BLaER1 treated with 17β-estradiol and CSF1 and Interleukin-3, amounts not matched to agents 10 nM and 100 nM (cell line): ENCODE results near the gene POU3F2.

ENCODE experiments used
- H3K27ac ChIP-seq, 11 experiments: shearing (Covaris generic); formaldehyde crosslinking; 2 replicates each; pipeline ENCODE4 v1.8.1; 2022
- H3K27me3 ChIP-seq, 11 experiments: shearing (Covaris generic); formaldehyde crosslinking; 2 replicates each; pipeline ENCODE4 v1.8.1; 2022
- H3K36me3 ChIP-seq, 11 experiments: shearing (Covaris generic); formaldehyde crosslinking; 2 replicates each; pipeline ENCODE4 v1.8.1; 2022
- H3K4me1 ChIP-seq, 10 experiments: shearing (Covaris generic); formaldehyde crosslinking; 2 replicates each; pipeline ENCODE4 v1.8.1; 2022
- H3K4me2 ChIP-seq, 11 experiments: shearing (Covaris generic); formaldehyde crosslinking; 2 replicates each; pipeline ENCODE4 v1.8.1; 2022
- H3K4me3 ChIP-seq, 10 experiments: shearing (Covaris generic); formaldehyde crosslinking; 2 replicates each; pipeline ENCODE4 v1.8.1; 2022
- H3K9ac ChIP-seq, 11 experiments: shearing (Covaris generic); formaldehyde crosslinking; 2 replicates each; pipeline ENCODE4 v1.8.1; 2022
- H3K9me3 ChIP-seq, 11 experiments: shearing (Covaris generic); formaldehyde crosslinking; replicated peaks in 1 of 11; 2 replicates each; pipeline ENCODE4 v1.8.1; 2022
- H4K20me1 ChIP-seq, 11 experiments: shearing (Covaris generic); formaldehyde crosslinking; 2 replicates each; pipeline ENCODE4 v1.8.1; 2022
- Cebpa-rat ChIP-seq, 11 experiments: shearing (Covaris generic); IDR thresholded peaks; 2 replicates each; pipeline ENCODE4 v1.8.1; 2022

Gene POU3F2

GRCh38 chr6:98833307-98834059 is 891 bp upstream of the POU3F2 start:
- no peak overlapping the region for H3K27ac ChIP-seq

GRCh38 chr6:98835149-98836024 is 1.0 kb downstream of the POU3F2 start:
- Histone ChIP-seq H3K9ac (no peak overlapping the region), H3K4me3 (peak overlapping the region in 9 of 10 experiments; percentile 6 to 69 (median 32); a peak in 11 of 20 replicates), H3K27ac (no peak overlapping the region), H3K4me2 (peak overlapping the region; percentile 36 to 96 (median 93); a peak in 21 of 22 replicates), H3K9me3 (peaks cover 0 to 25% (median 10%) of the 10 kb centered on the region in 11 experiments; a peak in 13 of 22 replicates), H3K4me1 (peaks cover 16 to 31% (median 25%) of the 10 kb centered on the region in 10 experiments), H4K20me1 (peaks cover 0 to 93% (median 78%) of the 10 kb centered on the region in 11 experiments; a peak in 20 of 22 replicates), H3K27me3 (peaks cover 99 to 100% (median 100%) of the 10 kb centered on the region in 11 experiments), H3K36me3 (no peaks in the 10 kb centered on the region)
- TF ChIP-seq Cebpa-rat (IDR thresholded peaks at IDR 0.05), result no peak

More at GRCh38 chr6:98833307-98834059, 891 bp upstream of the POU3F2 start:
- Histone ChIP-seq H4K20me1 (peaks cover 0 to 92% (median 70%) of the 10 kb centered on the region in 11 experiments; a peak in 20 of 22 replicates), H3K9ac (no peak overlapping the region; a peak in 1 of 22 replicates), H3K27me3 (peaks cover 99 to 100% (median 100%) of the 10 kb centered on the region in 11 experiments), H3K4me3 (peak overlapping the region; percentile 51 to 69 (median 60)), H3K36me3 (no peaks in the 10 kb centered on the region), H3K9me3 (peaks cover 0 to 25% (median 10%) of the 10 kb centered on the region in 11 experiments; a peak in 13 of 22 replicates), H3K4me2 (peak overlapping the region; percentile 76 to 96 (median 93)), H3K4me1 (peaks cover 16 to 31% (median 25%) of the 10 kb centered on the region in 10 experiments)
- no peak for TF ChIP-seq Cebpa-rat (IDR thresholded peaks at IDR 0.05)

- Histone ChIP-seq H3K9ac (no peak overlapping the region), H3K4me1 (peaks cover 16 to 31% (median 25%) of the 10 kb centered on the region in 10 experiments), H4K20me1 (peaks cover 0 to 93% (median 78%) of the 10 kb centered on the region in 11 experiments; a peak in 20 of 22 replicates), H3K27me3 (peaks cover 99 to 100% (median 100%) of the 10 kb centered on the region in 11 experiments), H3K9me3 (peaks cover 0 to 20% (median 7%) of the 10 kb centered on the region in 11 experiments; a peak in 13 of 22 replicates), H3K4me2 (peak overlapping the region in 3 of 11 experiments; percentile 93 to 94 (median 94); a peak in 3 of 22 replicates), H3K4me3 (peak overlapping the region in 2 of 10 experiments; percentile 21 to 69; a peak in 1 of 20 replicates), H3K27ac (no peak overlapping the region), H3K36me3 (no peaks in the 10 kb centered on the region)
- no peak for TF ChIP-seq Cebpa-rat (IDR thresholded peaks at IDR 0.05)
These were observed 1.9 kb downstream of the POU3F2 start for GRCh38 chr6:98836025-98836961.

- Histone ChIP-seq H3K27ac (no peak overlapping the region), H3K9me3 (peaks cover 0 to 12% (median 4%) of the 10 kb centered on the region in 11 experiments; a peak in 11 of 22 replicates), H3K36me3 (no peaks in the 10 kb centered on the region), H4K20me1 (peaks cover 0 to 95% (median 81%) of the 10 kb centered on the region in 11 experiments; a peak in 20 of 22 replicates), H3K4me1 (peaks cover 16 to 31% (median 23%) of the 10 kb centered on the region in 10 experiments), H3K4me3 (no peak overlapping the region), H3K4me2 (no peak overlapping the region), H3K27me3 (peaks cover 100% of the 10 kb centered on the region in 11 experiments), H3K9ac (no peak overlapping the region)
- no peak for TF ChIP-seq Cebpa-rat (IDR thresholded peaks at IDR 0.05)
These were observed 2.9 kb downstream of the POU3F2 start for GRCh38 chr6:98836962-98837944.

- no peaks in the 10 kb centered on the region for H3K36me3 ChIP-seq
- no peak overlapping the region for H3K9ac ChIP-seq
- TF ChIP-seq Cebpa-rat (IDR thresholded peaks at IDR 0.05), result no peak
- no peak overlapping the region for H3K27ac ChIP-seq
- peaks cover 0 to 12% (median 0%) of the 10 kb centered on the region in 11 experiments; a peak in 3 of 22 replicates for H3K9me3 ChIP-seq
- no peak overlapping the region for H3K4me2 ChIP-seq
- H3K4me1 ChIP-seq, result peaks cover 12 to 25% (median 18%) of the 10 kb centered on the region in 10 experiments
- H3K4me3 ChIP-seq, result no peak overlapping the region
- H3K27me3 ChIP-seq, result peaks cover 100% of the 10 kb centered on the region in 11 experiments
- H4K20me1 ChIP-seq, result peaks cover 0 to 95% (median 81%) of the 10 kb centered on the region in 11 experiments; a peak in 20 of 22 replicates
These were observed 3.7 kb downstream of the POU3F2 start for GRCh38 chr6:98838032-98838431.

GRCh38 chr6:98838975-98839374 is 4.6 kb downstream of the POU3F2 start:
- Histone ChIP-seq H3K4me1 (peaks cover 2 to 16% (median 10%) of the 10 kb centered on the region in 10 experiments; a peak in 19 of 20 replicates), H3K36me3 (no peaks in the 10 kb centered on the region), H3K27me3 (peaks cover 100% of the 10 kb centered on the region in 11 experiments), H3K4me2 (no peak overlapping the region), H3K4me3 (no peak overlapping the region), H3K9ac (no peak overlapping the region), H3K27ac (no peak overlapping the region), H4K20me1 (peaks cover 0 to 95% (median 81%) of the 10 kb centered on the region in 11 experiments; a peak in 20 of 22 replicates), H3K9me3 (peaks cover 0 to 18% (median 0%) of the 10 kb centered on the region in 11 experiments; a peak in 5 of 22 replicates)
- TF ChIP-seq Cebpa-rat (IDR thresholded peaks at IDR 0.05), result no peak
